ENCODE results near the gene PLD5. TPM values are rescaled to one million over a fixed set of nuclear protein-coding genes. Genes with fewer than 3 reads are reported as not detected.
"Not testable (repeated sequence)": the region's sequence is repeated elsewhere in the genome, so short reads cannot be mapped to it uniquely, and the experiment has no call there.

Gene PLD5
- total RNA-seq, 1 experiment from 2014 or later = not detected

- ATAC-seq = no peak
Observed at GRCh38 chr1:242349636-242350035, 174.9 kb downstream of the PLD5 start.

DNA sequence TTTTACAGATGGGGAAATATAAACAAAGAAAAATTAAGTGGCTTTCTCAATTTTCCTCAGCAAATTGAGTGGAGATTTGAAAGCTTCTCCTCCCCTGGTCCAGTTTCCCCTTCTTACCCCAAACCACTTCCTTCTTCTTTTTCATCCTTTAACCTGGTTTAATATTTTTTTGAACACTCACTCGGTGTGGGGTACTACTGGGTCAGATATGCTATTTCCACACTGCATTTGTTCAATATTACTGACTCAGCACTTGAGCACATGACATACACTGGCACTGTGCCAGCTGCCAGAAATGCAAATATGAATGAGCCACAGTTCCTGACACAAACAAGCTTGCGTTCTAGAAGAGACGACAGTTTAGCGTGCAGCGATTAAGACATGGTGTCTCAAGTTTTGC lies 193.6 kb downstream of the PLD5 start:
- H3K27ac ChIP-seq (ENCODE audit: low read length); in situ Hi-C loops (cut with HindIII; ENCODE audit: low pct_unique_long_range_greater_than_20kb, low sequenced_read_pairs); DNase-seq (ENCODE audit: low read depth, low spot score); H3K4me1 ChIP-seq (ENCODE audit: control insufficient read depth, insufficient read depth, low read length); intact Hi-C loops (cut with micrococcal nuclease; ENCODE audit: unreplicated experiment); H3K27me3 ChIP-seq (ENCODE audit: control insufficient read depth, insufficient read depth, low read length); BruUV-seq (replicated peaks); POLR2A ChIA-PET; H3K9me3 ChIP-seq (ENCODE audit: control insufficient read depth, insufficient read depth, low read depth, low read length); ATAC-seq; H3K36me3 ChIP-seq (ENCODE audit: control insufficient read depth, insufficient read depth, low read length); CTCF ChIA-PET; H3K4me3 ChIP-seq (ENCODE audit: low read depth in 2 of 2, low read length in 2 of 2): not testable (repeated sequence)

More at GRCh38 chr1:242349636-242350035, 174.9 kb downstream of the PLD5 start:
- TF ChIP-seq, protein P1, sequence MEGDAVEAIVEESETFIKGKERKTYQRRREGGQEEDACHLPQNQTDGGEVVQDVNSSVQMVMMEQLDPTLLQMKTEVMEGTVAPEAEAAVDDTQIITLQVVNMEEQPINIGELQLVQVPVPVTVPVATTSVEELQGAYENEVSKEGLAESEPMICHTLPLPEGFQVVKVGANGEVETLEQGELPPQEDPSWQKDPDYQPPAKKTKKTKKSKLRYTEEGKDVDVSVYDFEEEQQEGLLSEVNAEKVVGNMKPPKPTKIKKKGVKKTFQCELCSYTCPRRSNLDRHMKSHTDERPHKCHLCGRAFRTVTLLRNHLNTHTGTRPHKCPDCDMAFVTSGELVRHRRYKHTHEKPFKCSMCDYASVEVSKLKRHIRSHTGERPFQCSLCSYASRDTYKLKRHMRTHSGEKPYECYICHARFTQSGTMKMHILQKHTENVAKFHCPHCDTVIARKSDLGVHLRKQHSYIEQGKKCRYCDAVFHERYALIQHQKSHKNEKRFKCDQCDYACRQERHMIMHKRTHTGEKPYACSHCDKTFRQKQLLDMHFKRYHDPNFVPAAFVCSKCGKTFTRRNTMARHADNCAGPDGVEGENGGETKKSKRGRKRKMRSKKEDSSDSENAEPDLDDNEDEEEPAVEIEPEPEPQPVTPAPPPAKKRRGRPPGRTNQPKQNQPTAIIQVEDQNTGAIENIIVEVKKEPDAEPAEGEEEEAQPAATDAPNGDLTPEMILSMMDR (IDR thresholded peaks at IDR 0.05) = no peak
- TF ChIP-seq REST (IDR thresholded peaks at IDR 0.05; ENCODE audit: insufficient read depth in 1 of 2, low read depth in 2 of 2, low read length in 1 of 2) = no peak
- Histone ChIP-seq H3K27me3 (ENCODE audit: control insufficient read depth, insufficient read depth, low read length) (no peaks in the 10 kb centered on the region), H3K9me3 (ENCODE audit: control insufficient read depth, insufficient read depth, low read depth, low read length) (no peaks in the 10 kb centered on the region), H3K27ac (ENCODE audit: low read length) (no peak overlapping the region), H3K4me3 (ENCODE audit: low read depth in 2 of 2, low read length in 2 of 2) (no peak overlapping the region), H3K36me3 (ENCODE audit: control insufficient read depth, insufficient read depth, low read length) (no peaks in the 10 kb centered on the region), H3K4me1 (ENCODE audit: control insufficient read depth, insufficient read depth, low read length) (no peaks in the 10 kb centered on the region)
- intact Hi-C loops (cut with micrococcal nuclease; ENCODE audit: unreplicated experiment) = no loop called here
- in situ Hi-C loops (cut with HindIII; ENCODE audit: low pct_unique_long_range_greater_than_20kb, low sequenced_read_pairs) = no loop called here
- ChIA-PET POLR2A (no interaction called here), CTCF (interaction anchor here (0.6 kb wide), 1 partner anchor 349 kb away, joined by 4 read pairs; no protein-coding TSS in a partner anchor)
- DNase-seq (ENCODE audit: low read depth, low spot score) = no peak
- no TSS peak for BruUV-seq (replicated peaks)

GRCh38 chr1:242327381-242327780 lies 197.1 kb downstream of the PLD5 start:
- intact Hi-C loops (cut with micrococcal nuclease; ENCODE audit: unreplicated experiment); POLR2A ChIA-PET; H3K27me3 ChIP-seq (ENCODE audit: control insufficient read depth, insufficient read depth, low read length); ATAC-seq; CTCF ChIA-PET; H3K4me3 ChIP-seq (ENCODE audit: low read depth in 2 of 2, low read length in 2 of 2); H3K9me3 ChIP-seq (ENCODE audit: control insufficient read depth, insufficient read depth, low read depth, low read length); BruUV-seq (replicated peaks); H3K27ac ChIP-seq (ENCODE audit: low read length); in situ Hi-C loops (cut with HindIII; ENCODE audit: low pct_unique_long_range_greater_than_20kb, low sequenced_read_pairs); H3K36me3 ChIP-seq (ENCODE audit: control insufficient read depth, insufficient read depth, low read length); H3K4me1 ChIP-seq (ENCODE audit: control insufficient read depth, insufficient read depth, low read length); DNase-seq (ENCODE audit: low read depth, low spot score): not testable (repeated sequence)

GRCh38 chr1:242321981-242322380 lies 202.5 kb downstream of the PLD5 start:
- BruUV-seq (replicated peaks); H3K4me1 ChIP-seq (ENCODE audit: control insufficient read depth, insufficient read depth, low read length); CTCF ChIA-PET; POLR2A ChIA-PET; H3K36me3 ChIP-seq (ENCODE audit: control insufficient read depth, insufficient read depth, low read length); DNase-seq (ENCODE audit: low read depth, low spot score); H3K9me3 ChIP-seq (ENCODE audit: control insufficient read depth, insufficient read depth, low read depth, low read length); H3K27me3 ChIP-seq (ENCODE audit: control insufficient read depth, insufficient read depth, low read length); H3K4me3 ChIP-seq (ENCODE audit: low read depth in 2 of 2, low read length in 2 of 2); ATAC-seq; H3K27ac ChIP-seq (ENCODE audit: low read length); in situ Hi-C loops (cut with HindIII; ENCODE audit: low pct_unique_long_range_greater_than_20kb, low sequenced_read_pairs); intact Hi-C loops (cut with micrococcal nuclease; ENCODE audit: unreplicated experiment): not testable (repeated sequence)

Data from Panc1 (cell line).